HepG2 (cell line): ENCODE results near the gene CPE. TPM values are rescaled to one million over a fixed set of nuclear protein-coding genes. Genes with fewer than 3 reads are reported as not detected.
A peak's percentile ranks its signal among the peaks of the same experiment; 100 is the strongest.

Experiments
- ATM ChIP-seq: fragments of 450-650 bp; IDR thresholded peaks from 2 replicates; pipeline ENCODE4 v1.7.1; 2017; ENCODE audit warnings: mild to moderate bottlenecking, borderline replicate concordance
- BRCA1 ChIP-seq: sonication (generic); formaldehyde crosslinking; IDR thresholded peaks from 2 replicates; pipeline ENCODE4 v1.4.0; 2020; ENCODE audit warnings: missing genetic modification reagents
- CENPT ChIP-seq: sonication (generic); formaldehyde crosslinking; IDR thresholded peaks from 2 replicates; pipeline ENCODE4 v1.8.0; 2022; ENCODE audit warnings: low read depth, mild to moderate bottlenecking, moderate library complexity, missing genetic modification reagents
- CREB1 ChIP-seq, 2 experiments: fragments of 450-650 bp in 1 of 2; IDR thresholded peaks; 2 replicates each; pipeline ENCODE4 v1.6.1; 2016 to 2017; ENCODE audit warnings: control low read depth in 1 of 2, mild to moderate bottlenecking in 1 of 2, missing compliant biosample characterization in 1 of 2, missing genetic modification characterization in 1 of 2
- CTCF ChIP-seq: sonication (generic); formaldehyde crosslinking; IDR thresholded peaks from 2 replicates; pipeline ENCODE4 v1.5.0; 2020; ENCODE audit warnings: mild to moderate bottlenecking, missing genetic modification reagents, moderate library complexity
- ELF3 ChIP-seq: IDR thresholded peaks from 2 replicates; pipeline ENCODE4 v1.6.1; 2016; ENCODE audit warnings: missing genetic modification reagents, missing compliant biosample characterization
- FOXA3 ChIP-seq: IDR thresholded peaks from 2 replicates; pipeline ENCODE4 v1.6.1; 2016; ENCODE audit warnings: missing genetic modification reagents, missing compliant biosample characterization
- GATAD2A ChIP-seq: IDR thresholded peaks from 2 replicates; pipeline ENCODE4 v1.6.1; 2016
- HDAC2 ChIP-seq: sonication (generic); formaldehyde crosslinking; IDR thresholded peaks from 2 replicates; pipeline ENCODE4 v1.4.0; 2020; ENCODE audit warnings: missing genetic modification reagents
- JARID2 ChIP-seq: sonication (generic); formaldehyde crosslinking; IDR thresholded peaks from 2 replicates; pipeline ENCODE4 v1.8.1; 2023; ENCODE audit warnings: missing genetic modification reagents, inconsistent platforms; ENCODE audit not compliant: insufficient replicate concordance
- KAT8 ChIP-seq: IDR thresholded peaks from 2 replicates; pipeline ENCODE4 v1.6.1; 2016; ENCODE audit warnings: missing genetic modification reagents, missing compliant biosample characterization
- KDM5B ChIP-seq: sonication (generic); formaldehyde crosslinking; IDR thresholded peaks from 2 replicates; pipeline ENCODE4 v1.4.0; 2020; ENCODE audit warnings: missing genetic modification reagents, mild to moderate bottlenecking, borderline replicate concordance
- MXD3 ChIP-seq: IDR thresholded peaks from 2 replicates; pipeline ENCODE4 v1.6.1; 2016; ENCODE audit warnings: mild to moderate bottlenecking, missing biosample characterization, missing genetic modification reagents
- NR2F6 ChIP-seq, 2 experiments: IDR thresholded peaks; 2 replicates each; pipeline ENCODE4 v1.6.1; 2016; ENCODE audit warnings: antibody characterized with exemption in 1 of 2, mild to moderate bottlenecking in 1 of 2
- PHF21A ChIP-seq: sonication (generic); formaldehyde crosslinking; IDR thresholded peaks from 2 replicates; pipeline ENCODE4 v1.5.0; 2020; ENCODE audit warnings: mild to moderate bottlenecking, missing genetic modification reagents
- RXRB ChIP-seq: IDR thresholded peaks from 2 replicates; pipeline ENCODE4 v1.6.1; 2016; ENCODE audit warnings: borderline replicate concordance, missing genetic modification reagents, missing compliant biosample characterization
- SMC3 ChIP-seq: IDR thresholded peaks from 2 replicates; pipeline ENCODE4 v1.6.1; 2011; ENCODE audit warnings: low read length, improper control_type of control experiment
- SP2 ChIP-seq: sonication (generic); formaldehyde crosslinking; IDR thresholded peaks from 2 replicates; pipeline ENCODE4 v1.5.1; 2020; ENCODE audit warnings: mild to moderate bottlenecking, missing genetic modification reagents
- STAG1 ChIP-seq: sonication (generic); formaldehyde crosslinking; IDR thresholded peaks from 2 replicates; pipeline ENCODE4 v1.4.0; 2020; ENCODE audit warnings: missing genetic modification reagents
- TEAD3 ChIP-seq: optimal IDR thresholded peaks from 2 replicates; pipeline ENCODE3; 2016; ENCODE audit warnings: borderline replicate concordance
- THAP11 ChIP-seq: IDR thresholded peaks from 2 replicates; pipeline ENCODE4 v1.6.1; 2016; ENCODE audit warnings: missing biosample characterization, missing genetic modification reagents
- TOE1 ChIP-seq: sonication (generic); formaldehyde crosslinking; IDR thresholded peaks from 2 replicates; pipeline ENCODE4 v1.4.0; 2020; ENCODE audit warnings: mild to moderate bottlenecking, missing genetic modification reagents
- ZBTB7B ChIP-seq: sonication (generic); formaldehyde crosslinking; IDR thresholded peaks from 2 replicates; pipeline ENCODE4 v1.4.0; 2020; ENCODE audit warnings: missing genetic modification reagents
- ZMYM4 ChIP-seq: sonication (generic); formaldehyde crosslinking; IDR thresholded peaks from 2 replicates; pipeline ENCODE4 v1.8.1; 2023; ENCODE audit warnings: mild to moderate bottlenecking, missing genetic modification reagents
- ZNF253 ChIP-seq: sonication (generic); formaldehyde crosslinking; IDR thresholded peaks from 2 replicates; pipeline ENCODE4 v1.8.0; 2022; ENCODE audit warnings: mild to moderate bottlenecking, missing genetic modification reagents, borderline replicate concordance
- ZSCAN9 ChIP-seq: IDR thresholded peaks from 2 replicates; pipeline ENCODE4 v1.6.1; 2016; ENCODE audit warnings: borderline replicate concordance
- polyA plus RNA-seq, 8 experiments: library from polyadenylated mRNA; depleted of rRNA in 3 of 8; stranded (reverse) in 7 of 8; unstranded in 1 of 8; fragments of >200 nt; fragmentation: Illumina TruSeq in 4 of 8; extraction: Trizol in 4 of 8; gene quantifications; 2 replicates each; pipeline versions ENCODE4 v1.2.1 to v1.2.3, GENCODE V29; 2011 to 2016; ENCODE audit warnings: low read depth in 4 of 8, missing spikeins in 1 of 8, mixed read lengths in 1 of 8; ENCODE audit not compliant: insufficient read depth in 1 of 8
- total RNA-seq, 5 experiments: library from RNA; depleted of rRNA; stranded (reverse); fragments of >200 nt; fragmentation: Illumina TruSeq; extraction: Trizol; gene quantifications; 2 replicates each; pipeline ENCODE4 v1.2.3, GENCODE V29; 2016; ENCODE audit warnings: low read depth in 1 of 5
- TF ChIP-seq, protein P1 (sequence below): sonication (generic); formaldehyde crosslinking; IDR thresholded peaks from 2 replicates; pipeline ENCODE4 v1.4.0; 2020; ENCODE audit warnings: mild to moderate bottlenecking, low read depth, missing genetic modification reagents
- TF ChIP-seq, protein P2 (sequence below): sonication (generic); formaldehyde crosslinking; IDR thresholded peaks from 2 replicates; pipeline ENCODE4 v1.4.0; 2020; ENCODE audit warnings: missing genetic modification reagents

Gene CPE
- total and polyA plus RNA-seq, 2 of the 13 experiments (the other 11 are each of a cell fraction or from before 2014, with no cell fraction given), result 268 to 852 TPM

DNA sequence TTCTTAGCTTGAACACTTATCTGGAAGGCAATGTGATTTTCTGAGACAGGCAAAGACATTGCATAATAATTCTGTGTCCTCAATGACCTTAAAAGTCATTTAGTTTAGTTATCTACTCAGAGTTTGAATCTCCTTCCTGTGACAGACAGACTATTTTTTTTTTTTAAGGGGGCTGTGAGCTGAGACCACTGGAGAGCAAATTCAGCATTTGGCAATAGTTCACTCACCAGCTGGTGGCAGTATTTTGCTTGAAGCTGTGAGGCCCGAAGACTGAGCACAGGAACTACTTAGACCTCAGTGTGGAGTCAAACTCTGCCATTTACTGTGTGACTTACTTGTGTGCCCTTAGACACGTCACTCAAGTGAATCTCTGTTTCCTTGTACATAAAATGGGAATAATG is 22.9 kb upstream of the CPE start (continued):
- no peak for TF ChIP-seq NR2F6 (IDR thresholded peaks at IDR 0.05)
- TF ChIP-seq NR2F6 (CRISPR knock-in tag; IDR thresholded peaks at IDR 0.05), result 0 out of 2 replicates have a peak, but pooled peaks have one; percentile 10
- TF ChIP-seq TEAD3 (CRISPR knock-in tag), result peak; percentile 33
- TF ChIP-seq, protein P1, sequence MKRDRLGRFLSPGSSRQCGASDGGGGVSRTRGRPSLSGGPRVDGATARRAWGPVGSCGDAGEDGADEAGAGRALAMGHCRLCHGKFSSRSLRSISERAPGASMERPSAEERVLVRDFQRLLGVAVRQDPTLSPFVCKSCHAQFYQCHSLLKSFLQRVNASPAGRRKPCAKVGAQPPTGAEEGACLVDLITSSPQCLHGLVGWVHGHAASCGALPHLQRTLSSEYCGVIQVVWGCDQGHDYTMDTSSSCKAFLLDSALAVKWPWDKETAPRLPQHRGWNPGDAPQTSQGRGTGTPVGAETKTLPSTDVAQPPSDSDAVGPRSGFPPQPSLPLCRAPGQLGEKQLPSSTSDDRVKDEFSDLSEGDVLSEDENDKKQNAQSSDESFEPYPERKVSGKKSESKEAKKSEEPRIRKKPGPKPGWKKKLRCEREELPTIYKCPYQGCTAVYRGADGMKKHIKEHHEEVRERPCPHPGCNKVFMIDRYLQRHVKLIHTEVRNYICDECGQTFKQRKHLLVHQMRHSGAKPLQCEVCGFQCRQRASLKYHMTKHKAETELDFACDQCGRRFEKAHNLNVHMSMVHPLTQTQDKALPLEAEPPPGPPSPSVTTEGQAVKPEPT, result no peak
- TF ChIP-seq THAP11 (CRISPR knock-in tag), result 0 out of 2 replicates have a peak, but pooled peaks have one; percentile 20
- TF ChIP-seq CENPT (CRISPR knock-in tag), result no peak
- TF ChIP-seq STAG1, result peak; percentile 88
- 0 out of 2 replicates have a peak, but pooled peaks have one; percentile 28 for TF ChIP-seq HDAC2 (CRISPR knock-in tag)
- TF ChIP-seq TOE1, result 0 out of 2 replicates have a peak, but pooled peaks have one; percentile 33
- TF ChIP-seq ZBTB7B (CRISPR knock-in tag), result peak; percentile 87
- no peak for TF ChIP-seq ZNF253 (CRISPR knock-in tag)
- TF ChIP-seq CREB1 (IDR thresholded peaks at IDR 0.05), result peak; percentile 32; the same call in 1 of the 2 replicates
- 0 out of 2 replicates have a peak, but pooled peaks have one; percentile 19 for TF ChIP-seq CREB1 (CRISPR knock-in tag; IDR thresholded peaks at IDR 0.05)
- peak; percentile 32; the same call in 1 of the 2 replicates for TF ChIP-seq ZMYM4
- no peak for TF ChIP-seq MXD3 (CRISPR knock-in tag)
- peak; percentile 84 for TF ChIP-seq CTCF
- peak; percentile 91 for TF ChIP-seq SMC3
- 0 out of 2 replicates have a peak, but pooled peaks have one; percentile 11 for TF ChIP-seq FOXA3 (CRISPR knock-in tag)
- TF ChIP-seq ELF3 (CRISPR knock-in tag), result 0 out of 2 replicates have a peak, but pooled peaks have one; percentile 28
- TF ChIP-seq KDM5B (CRISPR knock-in tag), result no peak
- TF ChIP-seq GATAD2A (CRISPR knock-in tag), result 0 out of 2 replicates have a peak, but pooled peaks have one; percentile 51
- TF ChIP-seq BRCA1, result no peak
- no peak for TF ChIP-seq ATM
- TF ChIP-seq, protein P2, sequence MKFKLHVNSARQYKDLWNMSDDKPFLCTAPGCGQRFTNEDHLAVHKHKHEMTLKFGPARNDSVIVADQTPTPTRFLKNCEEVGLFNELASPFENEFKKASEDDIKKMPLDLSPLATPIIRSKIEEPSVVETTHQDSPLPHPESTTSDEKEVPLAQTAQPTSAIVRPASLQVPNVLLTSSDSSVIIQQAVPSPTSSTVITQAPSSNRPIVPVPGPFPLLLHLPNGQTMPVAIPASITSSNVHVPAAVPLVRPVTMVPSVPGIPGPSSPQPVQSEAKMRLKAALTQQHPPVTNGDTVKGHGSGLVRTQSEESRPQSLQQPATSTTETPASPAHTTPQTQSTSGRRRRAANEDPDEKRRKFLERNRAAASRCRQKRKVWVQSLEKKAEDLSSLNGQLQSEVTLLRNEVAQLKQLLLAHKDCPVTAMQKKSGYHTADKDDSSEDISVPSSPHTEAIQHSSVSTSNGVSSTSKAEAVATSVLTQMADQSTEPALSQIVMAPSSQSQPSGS (CRISPR knock-in tag), result 0 out of 2 replicates have a peak, but pooled peaks have one; percentile 18
- peak; percentile 43; the same call in 1 of the 2 replicates for TF ChIP-seq KAT8 (CRISPR knock-in tag)
- TF ChIP-seq ZSCAN9 (CRISPR knock-in tag), result no peak
- no peak for TF ChIP-seq SP2 (CRISPR knock-in tag)
- 0 out of 2 replicates have a peak, but pooled peaks have one; percentile 12 for TF ChIP-seq RXRB (CRISPR knock-in tag)
- TF ChIP-seq JARID2, result no peak
- TF ChIP-seq PHF21A, result no peak
